Upper lobe of left lung (tissue), 6 donors: ENCODE data around the gene CAVIN3. TPM values are rescaled to one million over a fixed set of nuclear protein-coding genes. Genes with fewer than 3 reads are reported as not detected.

Experiments
- ATAC-seq, 2 donors: fragments of 200-7000 bp; cut with Tn5 transposase; one replicate each; pipeline ENCODE4 v1.9.1; 2022; ENCODE audit warnings: mild to moderate bottlenecking in 2 of 2, moderate library complexity in 2 of 2; ENCODE audit not compliant: low FRiP score in 2 of 2
- DNase-seq, 2 donors: peaks; one replicate each; pipeline ENCODE4 v3.0.0-alpha.2; 2019 to 2020
- H3K27ac ChIP-seq, 4 donors: fragments of 200-600 bp; sonication (generic); one replicate each; pipeline ENCODE4 v1.5.1; 2016 to 2019
- H3K27me3 ChIP-seq, 4 donors: fragments of 200-600 bp; sonication (generic); one replicate each; pipeline ENCODE4 v1.5.1; 2017 to 2019
- H3K36me3 ChIP-seq, 4 donors: fragments of 200-600 bp; sonication (generic); one replicate each; pipeline ENCODE4 v1.5.1; 2016 to 2019
- H3K4me1 ChIP-seq, 4 donors: fragments of 200-600 bp; sonication (generic); one replicate each; pipeline ENCODE4 v1.5.1; 2018 to 2019
- H3K4me3 ChIP-seq, 4 donors: fragments of 200-600 bp; sonication (generic); one replicate each; pipeline ENCODE4 v1.5.1; 2017 to 2019; ENCODE audit warnings: mild to moderate bottlenecking in 2 of 4, moderate library complexity in 1 of 4
- H3K9me3 ChIP-seq, 4 donors: fragments of 200-600 bp; sonication (generic); one replicate each; pipeline ENCODE4 v1.5.1; 2018 to 2019
- CTCF ChIP-seq, 6 experiments: fragments of 450-650 bp in 4 of 6; fragments of 200-600 bp in 2 of 6; sonication (generic) in 2 of 6; IDR thresholded peaks; one replicate each; pipeline ENCODE4 v1.5.1; 2016 to 2019; ENCODE audit warnings: antibody characterized with exemption in 6 of 6
- EP300 ChIP-seq, 4 donors: sonication (generic); formaldehyde crosslinking; IDR thresholded peaks; one replicate each; pipeline ENCODE4 v1.5.1; 2017; ENCODE audit warnings: antibody characterized with exemption in 4 of 4, control low read depth in 2 of 4
- POLR2A ChIP-seq, 4 donors: fragments of 450-650 bp; IDR thresholded peaks; one replicate each; pipeline ENCODE4 v1.5.1; 2016 to 2017; ENCODE audit warnings: antibody characterized with exemption in 4 of 4, mild to moderate bottlenecking in 2 of 4
- POLR2AphosphoS5 ChIP-seq, 2 donors: sonication (generic); formaldehyde crosslinking; IDR thresholded peaks; one replicate each; pipeline ENCODE4 v1.5.1; 2017; ENCODE audit warnings: antibody characterized with exemption in 2 of 2
- WGBS, 2 donors: methylation state at CpG; one replicate each; pipeline ENCODE4 v1.1.5; 2017 to 2018; 5-methylcytosine and 5-hydroxymethylcytosine counted together
- total RNA-seq, 6 donors: library from RNA; depleted of rRNA in 4 of 6; stranded (reverse); fragments of >200 nt in 4 of 6; gene quantifications; one replicate each; pipeline versions ENCODE4 v1.1.0 to v1.2.1, GENCODE V29; 2016 to 2021
- donor health status: DM: no; HTN: no; CAD: no; lungs with moderate emphysema.
- donor health status: DM: no; HTN: yes; CAD: no; lungs with severe emphysema.

CAVIN3 gene
- total RNA-seq, 6 donors from 2014 or later: 45.1 to 173 (median 65.8) TPM

DNA sequence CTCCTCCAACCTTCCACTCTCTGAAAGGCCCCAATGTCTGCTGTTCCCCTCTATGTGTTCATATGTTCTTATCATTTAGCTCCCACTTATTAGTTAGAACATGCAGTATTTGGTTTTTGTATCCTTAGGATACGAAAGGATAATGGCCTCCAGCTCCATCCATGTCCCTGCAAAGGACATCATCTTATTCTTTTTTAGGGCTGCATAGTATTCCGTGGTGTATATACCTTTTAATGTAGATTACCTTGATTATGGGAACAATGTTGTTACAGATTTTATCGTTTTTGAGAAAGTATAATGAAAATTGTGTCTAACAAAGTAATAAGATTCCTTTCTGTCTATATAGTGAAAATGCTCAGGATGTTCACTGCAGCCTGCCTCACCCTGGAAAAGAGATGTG is 16.0 kb upstream of the CAVIN3 start:
- DNase-seq (no peak), ATAC-seq (no peak)
- Histone ChIP-seq H3K4me3 (no peak overlapping the region), H3K9me3 (no peaks in the 10 kb centered on the region), H3K4me1 (peaks cover 0 to 4% (median 1%) of the 10 kb centered on the region in 4 donors), H3K27me3 (no peaks in the 10 kb centered on the region), H3K27ac (no peak overlapping the region), H3K36me3 (no peaks in the 10 kb centered on the region)
- TF ChIP-seq POLR2AphosphoS5 (IDR thresholded peaks at IDR 0.05): no peak
- 86 to 90% methylated on average over 3 of the region's 3 CpGs for WGBS, 2 donors

- Histone ChIP-seq H3K4me3 (no peak overlapping the region), H3K27me3 (no peaks in the 10 kb centered on the region), H3K36me3 (no peaks in the 10 kb centered on the region), H3K9me3 (no peaks in the 10 kb centered on the region), H3K4me1 (peaks cover 0 to 4% (median 1%) of the 10 kb centered on the region in 4 donors), H3K27ac (no peak overlapping the region)
- TF ChIP-seq EP300 (IDR thresholded peaks at IDR 0.05) (no peak), POLR2A (IDR thresholded peaks at IDR 0.05) (no peak), POLR2AphosphoS5 (IDR thresholded peaks at IDR 0.05) (no peak), CTCF (IDR thresholded peaks at IDR 0.05) (no peak)
- ATAC-seq (no peak), DNase-seq (peak in 1 of 2 donors; percentile 25)
- WGBS, 2 donors: 92 to 97% methylated on average over 3 to 6 of the region's 6 CpGs
These were observed 14.5 kb upstream of the CAVIN3 start for GRCh38 chr11:6334806-6335205.

DNA sequence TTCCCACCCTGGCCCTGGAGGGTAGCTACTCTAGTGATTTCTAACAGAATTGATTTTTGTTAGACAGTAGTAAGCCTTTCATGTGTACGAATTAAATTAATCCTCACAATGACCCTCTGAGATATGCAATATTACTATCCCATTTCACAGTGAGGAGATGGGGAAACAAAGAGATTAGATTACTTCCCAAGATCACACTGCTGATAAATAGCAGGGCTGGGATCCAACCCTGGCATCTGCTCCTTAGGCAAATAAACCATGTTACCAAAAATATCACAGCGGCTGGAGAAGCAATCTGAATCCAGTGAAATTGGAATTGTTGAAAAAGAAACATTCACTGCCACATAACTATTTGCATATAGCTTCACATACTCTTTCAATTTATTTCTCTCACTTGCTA is 12.8 kb upstream of the CAVIN3 start:
- Histone ChIP-seq H3K4me3 (no peak overlapping the region), H3K9me3 (no peaks in the 10 kb centered on the region), H3K36me3 (no peaks in the 10 kb centered on the region), H3K27me3 (no peaks in the 10 kb centered on the region), H3K27ac (no peak overlapping the region), H3K4me1 (peaks cover 0 to 4% (median 1%) of the 10 kb centered on the region in 4 donors)
- DNase-seq: no peak
- TF ChIP-seq POLR2AphosphoS5 (IDR thresholded peaks at IDR 0.05) (no peak), EP300 (IDR thresholded peaks at IDR 0.05) (no peak), CTCF (IDR thresholded peaks at IDR 0.05) (no peak), POLR2A (IDR thresholded peaks at IDR 0.05) (no peak)
- no peak for ATAC-seq
- WGBS, 2 donors: 29 to 30% methylated on average over 2 of the region's 2 CpGs

DNA sequence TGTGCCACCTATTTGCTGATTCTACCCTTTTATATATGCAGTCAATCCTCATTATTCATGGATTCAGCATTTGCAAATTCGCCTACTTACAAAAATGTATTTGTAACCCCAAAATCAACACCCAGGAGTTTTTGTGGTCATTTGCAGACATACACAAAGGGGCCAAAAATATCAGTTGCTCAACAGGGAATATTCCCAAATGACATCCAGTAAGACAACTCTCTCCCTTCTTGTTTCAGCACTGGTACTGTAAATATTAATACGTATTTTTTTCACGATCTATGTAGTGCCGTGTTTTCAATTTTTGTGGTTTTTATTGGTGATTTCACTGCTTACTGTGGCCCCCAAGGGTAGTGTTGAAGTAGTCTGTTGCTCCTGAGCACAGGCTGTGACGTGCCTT is 11.8 kb upstream of the CAVIN3 start:
- Histone ChIP-seq H3K4me1 (peaks cover 0 to 4% (median 1%) of the 10 kb centered on the region in 4 donors), H3K4me3 (no peak overlapping the region), H3K36me3 (no peaks in the 10 kb centered on the region), H3K27me3 (no peaks in the 10 kb centered on the region), H3K9me3 (no peaks in the 10 kb centered on the region), H3K27ac (no peak overlapping the region)
- DNase-seq (no peak), ATAC-seq (no peak)
- TF ChIP-seq POLR2A (IDR thresholded peaks at IDR 0.05) (no peak), EP300 (IDR thresholded peaks at IDR 0.05) (no peak), CTCF (IDR thresholded peaks at IDR 0.05) (no peak), POLR2AphosphoS5 (IDR thresholded peaks at IDR 0.05) (no peak)
- WGBS, 2 donors: 95 to 96% methylated on average over 5 of the region's 5 CpGs

- no peak overlapping the region for H3K4me3 ChIP-seq
- DNase-seq: no peak
These were observed 8.0 kb upstream of the CAVIN3 start for GRCh38 chr11:6328321-6328720.

More at GRCh38 chr11:6328321-6328720, 8.0 kb upstream of the CAVIN3 start:
- H3K36me3 ChIP-seq: no peaks in the 10 kb centered on the region
- TF ChIP-seq EP300 (IDR thresholded peaks at IDR 0.05) (no peak), POLR2AphosphoS5 (IDR thresholded peaks at IDR 0.05) (no peak), CTCF (IDR thresholded peaks at IDR 0.05) (no peak), POLR2A (IDR thresholded peaks at IDR 0.05) (no peak)
- no peak for ATAC-seq
- no peaks in the 10 kb centered on the region for H3K9me3 ChIP-seq
- no peak overlapping the region for H3K27ac ChIP-seq
- H3K4me1 ChIP-seq: peaks cover 0 to 12% (median 1%) of the 10 kb centered on the region in 4 donors
- H3K27me3 ChIP-seq: no peaks in the 10 kb centered on the region
